Left renal cortex interstitium (tissue), 4 donors: Measurements from ENCODE around the gene PKP3. TPM values are rescaled to one million over a fixed set of nuclear protein-coding genes. Genes with fewer than 3 reads are reported as not detected.

Experiments
- DNase-seq, 4 donors: peaks; one replicate each; pipeline ENCODE4 v3.0.0-alpha.2; 2013; ENCODE audit warnings: low read depth in 4 of 4, low spot score in 2 of 4, missing footprints in 1 of 4
- polyA plus RNA-seq, 4 donors: library from polyadenylated mRNA; unstranded; fragments of 120-200 nt; gene quantifications; one replicate each; pipeline ENCODE4 v1.2.1, GENCODE V29; 2013; ENCODE audit not compliant: insufficient read length in 4 of 4

Gene PKP3
- polyA plus RNA-seq, 4 donors, result 4.0 to 8.4 (median 7.2) TPM

DNA sequence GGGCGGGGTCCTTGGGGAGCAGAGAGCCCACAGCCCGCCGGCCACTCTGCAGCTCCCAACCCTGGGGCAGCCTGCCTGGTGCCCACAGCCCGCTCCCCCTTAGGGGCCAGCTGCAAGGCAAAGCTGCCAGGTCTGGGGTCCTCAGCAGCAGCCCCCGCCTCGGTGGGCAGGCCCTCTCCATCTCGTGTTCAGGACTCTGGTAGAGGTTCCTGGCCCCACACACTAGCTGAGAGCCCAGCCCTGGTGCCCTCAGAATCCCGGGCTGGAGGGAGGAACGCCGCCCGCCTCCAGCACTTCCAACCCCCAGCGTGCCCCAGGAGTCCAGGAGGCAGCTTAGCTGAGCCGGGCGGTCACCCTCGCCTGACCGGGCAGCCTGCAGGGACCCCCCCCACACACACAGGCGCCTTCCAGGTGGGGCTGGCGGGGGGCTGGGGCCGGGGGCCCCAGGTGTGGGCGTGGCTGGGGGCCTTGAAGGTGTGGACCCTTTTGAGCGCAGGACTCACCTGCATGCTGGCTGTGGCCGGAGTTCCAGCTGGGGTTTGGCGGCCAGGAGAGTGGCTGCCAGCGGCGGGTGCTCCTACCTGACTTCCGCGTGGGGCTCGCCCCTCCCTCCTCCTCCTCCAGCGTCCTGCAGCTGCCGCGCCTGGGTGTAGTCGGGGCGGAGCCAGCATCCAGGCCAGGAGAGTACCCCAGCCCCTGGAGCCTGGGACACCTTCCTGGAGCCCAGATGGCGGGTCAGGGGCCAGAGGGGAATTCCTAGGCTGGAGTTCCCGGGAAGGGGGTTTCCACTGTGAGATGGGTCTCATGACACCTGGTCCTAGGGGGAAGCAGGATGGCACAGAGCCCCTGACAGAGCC, 47.6 kb downstream of the PKP3 start, which contains the start of gene ANO9:
Gene ANO9, minus strand, starts transcription at position 594 of the 857 bp plus-strand sequence. Its CDS starts 85 bp downstream, at position 509.
- DNase-seq, result no peak

GRCh38 chr11:442611-443081, 48.6 kb downstream of the PKP3 start:
- no peak for DNase-seq

DNA sequence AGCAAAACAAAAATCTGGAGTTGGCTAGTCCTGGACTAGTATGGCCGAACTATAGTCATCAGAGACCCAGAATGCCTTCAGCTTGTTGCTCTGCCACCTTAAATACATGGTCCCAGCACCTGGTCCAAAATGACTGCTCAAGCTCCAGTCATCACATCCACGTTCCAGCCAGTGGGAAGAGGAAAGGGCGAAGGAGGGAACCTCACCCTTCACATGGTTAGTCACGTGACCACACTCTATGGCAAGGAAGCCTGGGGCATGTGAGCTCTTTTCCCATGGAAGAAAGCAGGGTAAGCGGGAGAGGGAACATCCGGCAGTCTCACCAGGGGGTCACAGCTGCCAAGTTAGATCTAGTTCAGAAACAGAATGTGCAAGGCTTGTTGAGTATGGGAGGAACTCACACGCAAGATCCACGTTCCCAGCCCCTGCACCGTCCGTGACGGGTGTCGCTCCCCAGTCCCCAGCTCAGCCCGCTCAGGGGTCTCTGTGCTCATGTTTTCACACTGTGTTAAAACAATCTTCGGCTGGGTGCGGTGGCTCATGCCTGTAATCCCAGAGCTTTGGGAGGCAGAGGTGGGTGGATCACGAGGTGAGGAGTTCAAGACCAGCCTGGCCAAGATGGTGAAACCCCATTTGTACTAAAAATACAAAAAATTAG, 49.7 kb downstream of the PKP3 start:
- no peak for DNase-seq

DNA sequence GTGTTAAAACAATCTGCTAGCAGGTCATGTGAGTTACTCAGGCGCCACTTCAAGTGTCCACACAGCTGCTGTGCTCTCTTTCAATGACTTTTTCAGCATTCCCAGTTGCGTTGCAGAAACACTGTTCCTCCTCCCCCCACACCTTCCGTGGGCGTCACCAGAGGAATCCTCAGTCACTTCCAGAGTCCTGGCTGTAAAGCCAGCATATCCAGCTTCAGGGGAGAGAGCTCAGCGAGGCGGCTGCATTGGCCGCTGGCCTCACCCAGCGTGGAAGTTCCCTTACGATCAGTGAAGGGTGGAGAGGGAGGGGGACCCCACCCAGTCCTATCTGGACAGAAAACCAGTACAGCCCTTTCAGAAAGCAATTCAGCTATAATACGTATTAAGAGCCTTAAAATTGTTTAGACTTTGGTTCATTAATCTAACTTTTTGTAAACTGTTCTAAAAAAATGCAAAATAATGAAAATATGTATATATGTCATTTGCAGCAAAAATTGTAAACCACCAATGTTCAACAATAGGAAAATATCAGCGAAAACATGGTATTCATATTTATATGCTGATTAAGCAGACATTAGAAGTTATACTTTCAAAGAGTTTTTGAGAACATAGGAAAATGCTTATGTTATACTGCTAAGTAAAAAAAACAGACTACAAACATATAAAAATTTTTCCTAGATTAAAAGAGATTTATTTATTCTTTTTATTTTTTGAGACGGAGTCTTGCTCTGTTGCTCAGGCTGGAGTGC, 50.6 kb downstream of the PKP3 start:
- no peak for DNase-seq

DNA sequence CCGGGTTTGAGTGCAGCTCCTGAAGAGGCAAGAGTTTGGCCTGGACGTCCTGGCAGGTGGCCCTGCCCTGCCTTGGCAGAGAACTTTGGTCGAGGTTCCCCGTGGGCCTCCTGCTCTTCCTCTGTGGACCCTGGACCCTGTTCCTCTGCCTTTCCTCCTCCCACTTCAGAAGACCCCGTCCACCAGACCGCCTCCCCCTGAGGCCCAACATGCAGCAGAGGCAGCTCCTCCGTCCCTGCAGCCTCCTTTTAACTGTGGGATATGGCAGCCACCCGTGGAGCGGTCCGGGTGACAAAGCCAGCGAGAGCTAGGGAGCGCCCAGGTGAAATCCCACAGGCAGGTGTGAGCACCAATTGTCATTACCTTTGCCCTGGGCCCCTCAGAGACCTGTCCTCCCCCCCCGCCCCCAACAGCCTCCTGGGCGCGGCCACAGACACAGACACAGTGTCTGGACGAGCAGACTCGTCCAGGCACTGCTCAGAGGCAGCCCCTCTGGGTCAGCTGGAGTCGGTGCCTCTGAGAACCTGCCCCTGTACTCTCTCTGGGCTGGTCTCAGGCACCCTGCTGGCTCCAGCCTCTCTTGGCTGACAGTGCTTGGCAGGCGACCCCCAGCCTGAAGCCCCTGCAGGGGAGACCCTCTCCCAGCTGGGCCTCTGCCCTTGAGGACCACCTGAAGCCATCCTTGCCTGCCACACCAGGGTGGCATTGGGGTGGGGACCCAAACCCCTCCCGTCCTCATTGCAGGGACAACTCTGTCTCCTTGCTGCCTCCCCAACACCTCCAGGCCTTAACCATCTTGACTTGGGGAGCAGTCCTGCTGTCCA, 52.0 kb downstream of the PKP3 start:
- DNase-seq, result no peak

DNA sequence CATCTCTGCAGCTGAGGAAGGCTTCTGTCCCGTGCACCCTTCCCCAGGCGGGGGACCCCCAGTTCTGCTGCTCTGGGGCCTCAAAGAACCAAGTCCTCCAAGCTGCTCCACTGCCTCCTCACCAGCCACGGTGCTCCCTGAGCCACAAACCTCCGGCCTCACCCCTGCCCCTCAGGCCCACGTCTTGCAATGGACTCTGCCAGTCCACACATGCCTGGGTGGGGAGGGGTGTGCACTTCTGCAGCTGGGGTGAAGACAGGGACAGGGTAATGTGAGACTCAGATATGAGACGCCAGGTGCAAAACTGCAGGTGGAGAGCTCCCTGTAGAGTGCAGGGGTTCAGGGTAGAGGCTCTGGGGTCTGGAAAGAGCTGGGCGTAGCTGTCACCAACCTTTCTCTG, 52.9 kb downstream of the PKP3 start:
- no peak for DNase-seq

- DNase-seq, result peak; percentile 78 to 87 (median 80)
Measured at GRCh38 chr11:447923-448731, 54.1 kb downstream of the PKP3 start.

- peak; percentile 82 to 94 (median 87) for DNase-seq
Measured at GRCh38 chr11:449889-450808, 56.1 kb downstream of the PKP3 start, which contains the start of gene PTDSS2. Gene PTDSS2, plus strand, starts transcription at chr11:450279. Its CDS starts 177 bp downstream, at chr11:450456.

DNA sequence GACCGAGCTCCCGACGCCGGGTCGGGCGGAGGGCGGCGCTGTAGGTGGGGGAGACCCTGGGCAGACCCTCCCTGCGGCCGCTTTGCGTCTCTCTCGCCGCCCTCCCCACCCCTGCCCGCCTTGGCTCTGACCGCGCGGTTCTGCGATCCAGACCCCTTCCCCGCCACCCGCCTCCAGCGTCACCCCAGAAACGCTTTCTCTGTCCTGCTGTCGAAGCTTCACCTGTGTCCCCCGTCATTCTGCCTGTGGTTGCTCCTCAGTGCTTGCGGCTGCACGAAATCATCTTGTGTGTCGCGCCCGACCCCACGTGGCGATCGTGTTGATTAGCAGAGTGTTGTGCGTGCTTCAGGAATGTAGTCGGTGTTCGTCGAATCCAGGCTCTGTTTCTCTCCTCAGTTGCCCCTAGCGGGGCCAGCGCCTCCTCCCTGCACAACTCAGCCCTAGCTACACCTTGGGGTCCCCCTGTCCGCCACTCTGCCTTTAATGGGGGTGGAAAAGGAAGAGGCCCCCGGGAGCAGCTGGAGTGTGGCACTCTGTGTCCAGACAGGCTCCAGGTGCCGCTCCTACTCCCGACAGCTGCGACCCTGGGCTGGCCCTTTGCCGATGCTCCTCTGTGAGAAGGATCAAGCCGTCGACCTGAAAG, 56.9 kb downstream of the PKP3 start:
- DNase-seq, result no peak

DNA sequence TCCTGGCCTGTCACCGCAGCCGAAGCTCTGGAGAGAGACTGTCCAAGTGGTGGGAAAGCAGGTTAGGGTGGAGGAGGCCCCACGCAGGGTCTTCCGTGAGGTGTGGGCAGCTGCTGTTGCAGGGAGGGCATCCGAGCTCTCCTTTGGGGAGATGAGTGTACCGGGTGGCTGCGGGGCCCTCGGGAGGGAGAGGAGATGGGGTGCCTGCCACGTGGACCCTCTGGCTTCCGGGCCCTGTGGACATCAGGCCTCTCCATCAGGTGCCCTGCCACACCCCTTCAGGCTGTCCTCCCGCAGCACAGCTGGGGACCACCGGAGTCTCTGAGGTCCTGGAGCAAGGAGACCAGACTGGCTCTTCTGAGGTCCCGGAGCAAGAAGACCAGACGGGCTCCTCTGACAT, 57.7 kb downstream of the PKP3 start:
- no peak for DNase-seq

- DNase-seq, result no peak
Measured at GRCh38 chr11:452203-452744, 58.3 kb downstream of the PKP3 start.

DNA sequence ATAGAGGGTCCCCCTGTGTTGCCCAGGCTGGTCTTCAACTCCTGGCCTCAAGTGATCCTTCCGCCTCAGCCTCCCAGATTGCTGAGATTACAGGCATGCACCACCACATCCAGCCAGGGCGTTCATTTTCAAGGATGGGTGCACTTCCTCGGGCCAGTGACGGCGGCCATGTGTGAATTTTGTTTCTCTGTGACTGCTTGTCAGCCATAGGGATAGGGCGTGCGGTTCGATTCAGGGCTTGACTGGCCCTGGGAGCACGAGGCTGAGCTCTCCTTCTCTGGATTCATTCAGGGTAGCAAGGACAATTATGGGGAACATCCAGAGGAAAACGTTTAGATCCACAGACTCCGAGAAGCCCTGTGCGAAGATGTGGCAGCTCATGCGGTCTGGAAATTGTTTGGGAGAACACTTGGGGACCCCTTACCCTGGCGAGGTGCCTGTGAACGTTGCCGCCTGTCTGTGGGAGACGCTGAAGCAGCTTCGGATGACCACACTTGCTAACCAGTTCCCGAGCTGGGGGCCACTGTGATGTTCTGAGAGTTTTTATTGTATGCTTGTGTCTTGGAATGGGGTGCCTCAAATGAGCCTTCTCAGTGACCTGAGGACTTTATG, 59.0 kb downstream of the PKP3 start:
- DNase-seq, result no peak

GRCh38 chr11:453564-453963, 59.6 kb downstream of the PKP3 start:
- no peak for DNase-seq

DNA sequence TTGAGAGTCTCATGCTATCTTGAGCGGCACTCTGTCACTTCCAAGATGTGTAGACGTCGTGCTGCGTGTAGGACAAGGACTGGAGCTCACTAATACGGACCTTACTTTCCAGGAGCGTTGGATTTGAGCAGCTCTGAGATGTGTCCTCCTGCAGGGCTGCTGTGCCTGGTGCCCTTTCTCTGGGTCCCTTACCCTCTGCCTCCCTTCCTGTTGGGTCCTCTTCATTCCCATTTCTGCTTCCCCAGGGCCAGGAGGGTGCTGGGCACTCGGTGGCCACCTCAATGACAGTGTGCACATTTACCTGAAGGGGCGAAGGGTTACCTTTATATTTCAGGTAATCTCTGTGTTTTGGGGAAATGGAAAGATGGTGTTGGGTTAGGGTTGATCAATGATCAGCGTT, 60.0 kb downstream of the PKP3 start:
- DNase-seq, result no peak
